Cardiac muscle cell (in vitro differentiated cells and primary cell): ENCODE results near the gene SPACA5B. TPM values are rescaled to one million over a fixed set of nuclear protein-coding genes. Genes with fewer than 3 reads are reported as not detected.
"Not testable (repeated sequence)": the region's sequence is repeated elsewhere in the genome, so short reads cannot be mapped to it uniquely, and the experiment has no call there.

ENCODE experiments used
- DNase-seq, 2 donors: peaks; one replicate each; pipeline versions ENCODE4 v3.0.0 to v3.0.0-alpha.2; 2010 to 2017; ENCODE audit warnings: low read depth in 1 of 2, low spot score in 1 of 2
- H3K27ac ChIP-seq: fragments of 200-600 bp; sonication (generic); 2 replicates; pipeline ENCODE4 v1.5.1; 2016
- H3K27me3 ChIP-seq: fragments of 200-600 bp; sonication (generic); 2 replicates; pipeline ENCODE4 v1.6.0; 2016; ENCODE audit warnings: control low read depth
- H3K36me3 ChIP-seq: fragments of 200-600 bp; sonication (generic); 2 replicates; pipeline ENCODE4 v1.5.1; 2016; ENCODE audit warnings: control low read depth
- H3K4me1 ChIP-seq: fragments of 200-600 bp; sonication (generic); 2 replicates; pipeline ENCODE4 v1.8.1; 2017; ENCODE audit warnings: low read depth, mild to moderate bottlenecking, mixed run types
- H3K4me3 ChIP-seq: fragments of 200-600 bp; sonication (generic); 2 replicates; pipeline ENCODE4 v1.5.1; 2016; ENCODE audit warnings: mild to moderate bottlenecking
- H3K9me3 ChIP-seq: fragments of 200-600 bp; sonication (generic); 2 replicates; pipeline ENCODE4 v1.5.1; 2017; ENCODE audit warnings: low read depth, mild to moderate bottlenecking, control low read depth
- polyA plus RNA-seq: library from polyadenylated mRNA; unstranded; fragments of >200 nt; fragmentation: Nextera tagmentation; extraction: Ambion mirVana; gene quantifications from 2 replicates; pipeline ENCODE4 v1.2.1, GENCODE V29; 2016
- total RNA-seq: library from RNA; depleted of rRNA; stranded (reverse); fragments of >200 nt; gene quantifications from 2 replicates; pipeline ENCODE4 v1.2.3, GENCODE V29; 2016
- TF ChIP-seq, protein P1 (sequence below): IDR thresholded peaks from 2 replicates; pipeline ENCODE4 v1.5.1; 2012; ENCODE audit warnings: low read depth, mild to moderate bottlenecking, low read length

SPACA5B gene
- total RNA-seq (not detected in 2 replicates), polyA plus RNA-seq (0.42 TPM in 1 of 2 replicates, not detected in the other)

GRCh38 chrX:48130326-48130725, at the start of gene SPACA5B:
Gene SPACA5B, plus strand, starts transcription at chrX:48130626. Its CDS starts 62 bp downstream, at chrX:48130688.
- H3K4me1 ChIP-seq, H3K27ac ChIP-seq, DNase-seq, H3K27me3 ChIP-seq, H3K9me3 ChIP-seq, H3K36me3 ChIP-seq, H3K4me3 ChIP-seq: not testable (repeated sequence)

- TF ChIP-seq, protein P1, sequence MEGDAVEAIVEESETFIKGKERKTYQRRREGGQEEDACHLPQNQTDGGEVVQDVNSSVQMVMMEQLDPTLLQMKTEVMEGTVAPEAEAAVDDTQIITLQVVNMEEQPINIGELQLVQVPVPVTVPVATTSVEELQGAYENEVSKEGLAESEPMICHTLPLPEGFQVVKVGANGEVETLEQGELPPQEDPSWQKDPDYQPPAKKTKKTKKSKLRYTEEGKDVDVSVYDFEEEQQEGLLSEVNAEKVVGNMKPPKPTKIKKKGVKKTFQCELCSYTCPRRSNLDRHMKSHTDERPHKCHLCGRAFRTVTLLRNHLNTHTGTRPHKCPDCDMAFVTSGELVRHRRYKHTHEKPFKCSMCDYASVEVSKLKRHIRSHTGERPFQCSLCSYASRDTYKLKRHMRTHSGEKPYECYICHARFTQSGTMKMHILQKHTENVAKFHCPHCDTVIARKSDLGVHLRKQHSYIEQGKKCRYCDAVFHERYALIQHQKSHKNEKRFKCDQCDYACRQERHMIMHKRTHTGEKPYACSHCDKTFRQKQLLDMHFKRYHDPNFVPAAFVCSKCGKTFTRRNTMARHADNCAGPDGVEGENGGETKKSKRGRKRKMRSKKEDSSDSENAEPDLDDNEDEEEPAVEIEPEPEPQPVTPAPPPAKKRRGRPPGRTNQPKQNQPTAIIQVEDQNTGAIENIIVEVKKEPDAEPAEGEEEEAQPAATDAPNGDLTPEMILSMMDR = peak; percentile 58
- DNase-seq = peak; percentile 49 to 61
Measured at GRCh38 chrX:48083212-48083611, 47.2 kb upstream of the SPACA5B start.

GRCh38 chrX:48083706-48084105, 46.7 kb upstream of the SPACA5B start:
- no peak overlapping the region for H3K4me3 ChIP-seq
- H3K4me1 ChIP-seq = no peaks in the 10 kb centered on the region
- DNase-seq = no peak
- H3K36me3 ChIP-seq = no peaks in the 10 kb centered on the region
- TF ChIP-seq, protein P1 = no peak
- H3K9me3 ChIP-seq = no peaks in the 10 kb centered on the region
- H3K27ac ChIP-seq = no peak overlapping the region
- H3K27me3 ChIP-seq = no peaks in the 10 kb centered on the region

More at GRCh38 chrX:48083212-48083611, 47.2 kb upstream of the SPACA5B start:
- Histone ChIP-seq H3K4me1 (no peaks in the 10 kb centered on the region), H3K4me3 (no peak overlapping the region), H3K36me3 (no peaks in the 10 kb centered on the region), H3K27ac (no peak overlapping the region), H3K9me3 (no peaks in the 10 kb centered on the region), H3K27me3 (no peaks in the 10 kb centered on the region)

DNA sequence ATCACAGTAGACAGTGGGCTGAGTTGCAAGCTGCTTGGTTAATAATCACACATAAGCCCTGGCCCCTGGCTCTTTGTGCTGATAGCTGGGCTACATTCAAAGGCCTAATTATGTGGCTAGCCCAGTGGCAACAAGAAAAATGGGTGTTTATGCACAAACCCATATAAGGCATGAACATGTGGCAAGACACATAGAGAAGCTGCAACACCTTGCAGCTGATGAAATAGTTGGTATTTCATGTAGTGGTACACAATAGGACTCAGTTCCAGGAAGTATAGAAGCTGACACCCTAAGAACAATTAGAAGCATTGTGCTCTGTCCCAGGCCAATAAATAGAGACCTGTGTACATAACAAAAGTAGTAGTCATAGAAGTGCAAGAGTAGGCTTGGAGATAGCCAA, 44.3 kb upstream of the SPACA5B start:
- H3K4me1 ChIP-seq = no peaks in the 10 kb centered on the region
- H3K9me3 ChIP-seq = no peaks in the 10 kb centered on the region
- H3K36me3 ChIP-seq = no peaks in the 10 kb centered on the region
- DNase-seq = peak in 1 of 2 donors; percentile 45
- TF ChIP-seq, protein P1 = no peak
- H3K27ac ChIP-seq = no peak overlapping the region
- no peak overlapping the region for H3K4me3 ChIP-seq
- no peaks in the 10 kb centered on the region for H3K27me3 ChIP-seq

- no peak overlapping the region for H3K4me3 ChIP-seq
- H3K4me1 ChIP-seq = no peaks in the 10 kb centered on the region
- no peak overlapping the region for H3K27ac ChIP-seq
- DNase-seq = no peak
- TF ChIP-seq, protein P1 = no peak
- H3K27me3 ChIP-seq = no peaks in the 10 kb centered on the region
- no peaks in the 10 kb centered on the region for H3K36me3 ChIP-seq
- no peaks in the 10 kb centered on the region for H3K9me3 ChIP-seq
Measured at GRCh38 chrX:48090123-48090522, 40.3 kb upstream of the SPACA5B start.

DNA sequence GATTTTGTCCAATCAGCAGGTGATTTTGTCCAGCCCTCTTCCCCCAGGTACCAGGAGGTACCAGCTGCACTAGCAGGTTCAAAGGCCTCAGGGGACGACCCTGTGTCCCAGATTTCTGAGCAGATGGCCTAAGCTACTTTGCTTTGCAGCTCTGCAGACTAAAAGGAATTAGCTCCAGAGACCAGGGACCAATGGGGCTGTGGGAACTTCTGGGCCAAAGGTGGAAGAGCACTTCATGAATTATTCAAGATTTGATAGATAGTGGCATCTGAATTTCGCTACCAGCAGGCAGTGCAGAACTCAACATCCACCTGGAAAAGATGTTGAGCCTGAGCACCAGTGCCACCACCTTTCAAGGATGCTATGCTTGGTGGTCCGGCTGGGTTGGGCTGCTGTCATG, 37.9 kb upstream of the SPACA5B start:
- not testable (repeated sequence) for H3K9me3 ChIP-seq, H3K27me3 ChIP-seq, H3K4me3 ChIP-seq, H3K36me3 ChIP-seq, DNase-seq, H3K4me1 ChIP-seq, H3K27ac ChIP-seq

- Histone ChIP-seq H3K27ac (no peak overlapping the region), H3K36me3 (no peaks in the 10 kb centered on the region), H3K9me3 (no peaks in the 10 kb centered on the region), H3K4me3 (no peak overlapping the region), H3K4me1 (no peaks in the 10 kb centered on the region), H3K27me3 (no peaks in the 10 kb centered on the region)
- TF ChIP-seq, protein P1 = no peak
- no peak for DNase-seq
Measured at GRCh38 chrX:48101443-48101842, 29.0 kb upstream of the SPACA5B start.
